ENCODE results near the gene TOMM40L.

The TOMM40L gene

DNA sequence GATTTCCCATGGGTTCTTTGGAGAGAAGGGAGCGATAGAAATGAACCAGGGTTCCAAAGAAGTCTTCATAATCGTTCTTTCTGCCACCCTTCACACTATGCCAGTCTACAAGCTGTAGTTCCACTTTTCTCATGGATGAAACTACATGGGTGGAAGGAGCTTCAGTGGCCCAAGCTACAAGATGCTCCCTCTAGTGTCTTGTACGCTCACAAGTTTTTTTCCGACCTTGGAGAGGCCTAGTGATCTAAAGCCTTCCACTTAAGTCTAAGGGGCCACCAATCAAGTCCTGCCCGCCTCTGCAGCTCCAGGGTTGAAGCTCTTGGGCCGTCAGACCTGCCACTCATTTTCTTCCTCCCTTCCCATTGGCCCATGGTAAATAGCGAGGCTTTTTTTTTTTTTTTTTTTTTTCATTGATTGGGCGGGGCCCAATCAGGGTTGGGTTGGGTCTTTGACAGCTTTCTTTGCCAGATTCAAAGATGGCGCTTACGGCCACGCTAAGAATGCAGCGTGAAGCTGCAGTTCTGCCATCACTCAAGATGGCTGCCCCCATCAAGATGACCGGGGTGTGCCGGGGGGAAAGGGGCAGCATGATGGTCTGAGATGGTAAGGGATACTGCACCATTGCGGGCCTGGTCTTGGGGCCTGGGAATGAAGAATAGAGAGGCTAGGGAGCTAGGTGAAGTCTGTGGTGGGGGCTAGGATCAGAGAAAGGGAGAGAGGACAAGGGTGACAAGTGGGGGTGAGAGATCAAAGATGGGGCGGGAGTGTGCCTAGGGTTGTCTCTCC lies at the start of gene TOMM40L:
Gene TOMM40L (plus strand): TSS at position 527 of the 786 bp plus-strand sequence. CDS start 430 bp downstream, outside the sequence.
- peak; percentile 97 to 98 for DNase-seq

DNA sequence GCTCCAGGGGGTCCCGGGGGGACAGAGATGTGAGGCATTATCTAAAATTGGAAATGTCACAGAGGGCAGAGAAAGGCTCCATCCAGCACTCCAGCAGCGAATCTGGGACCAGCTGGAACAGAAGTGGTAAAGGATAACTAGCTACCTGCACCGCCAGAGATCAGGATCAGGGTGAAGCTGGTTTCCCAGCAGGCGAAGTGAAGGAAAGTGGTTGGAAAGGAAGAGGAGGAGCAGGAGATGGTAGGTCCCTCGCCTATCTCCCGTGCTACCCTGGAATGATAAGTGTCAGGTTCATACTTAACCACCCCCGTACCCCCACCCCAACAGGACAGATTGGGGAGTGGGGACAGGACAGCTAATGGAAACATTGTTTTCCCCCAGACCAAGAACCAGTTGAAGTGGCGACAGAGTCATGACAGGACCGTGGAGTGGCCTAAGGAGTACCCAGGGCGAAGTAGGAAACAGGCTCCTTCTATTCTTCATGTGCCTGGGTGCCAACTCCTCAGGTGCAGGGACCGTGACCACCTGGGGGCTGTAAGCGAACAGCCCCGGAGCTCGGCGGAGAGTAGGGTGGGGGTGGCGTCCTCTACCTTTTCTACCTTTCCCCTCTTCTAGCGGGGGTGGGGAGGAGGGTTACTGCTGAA lies 49.3 kb upstream of the TOMM40L start:
- no peak for DNase-seq

DNA sequence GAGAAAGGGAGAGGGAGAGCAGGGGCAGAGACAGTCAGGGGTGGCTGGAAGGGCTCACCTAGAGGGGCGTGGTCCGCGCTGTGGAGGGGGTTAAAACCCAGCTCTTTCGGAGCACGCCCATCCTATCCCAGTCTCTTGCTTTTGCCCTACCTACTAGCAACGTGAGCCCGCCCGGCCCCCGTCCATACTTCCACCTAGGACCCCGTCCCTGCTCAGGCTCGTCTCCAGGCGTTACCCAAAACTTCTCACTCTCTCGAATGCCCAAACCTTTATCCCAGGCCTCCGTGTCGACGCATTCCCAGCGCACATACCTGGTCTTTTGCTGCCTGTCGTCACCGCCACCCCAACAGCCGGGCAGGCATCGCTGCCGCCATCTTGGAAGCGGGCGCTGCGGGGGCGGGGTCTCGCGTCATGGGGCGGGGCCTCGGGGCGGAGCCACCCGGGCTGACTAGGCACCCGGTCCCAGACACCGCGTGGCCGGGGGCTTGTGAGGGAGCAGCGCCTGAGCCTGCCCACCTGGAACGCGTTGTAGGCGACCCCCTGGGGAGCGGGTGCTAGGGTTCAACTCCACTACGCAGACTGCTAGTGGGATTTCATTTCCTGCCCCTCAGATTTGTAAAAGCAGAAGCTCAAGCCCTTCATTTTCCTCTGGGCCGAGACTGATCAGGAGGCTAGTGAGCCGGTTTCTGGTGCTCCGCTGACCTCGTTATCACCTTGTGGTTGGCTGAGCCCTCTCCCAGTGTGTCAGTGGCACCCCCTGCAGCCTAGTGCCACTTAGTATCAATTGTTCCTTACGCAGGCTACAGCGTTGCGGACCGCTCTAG lies 48.5 kb upstream of the TOMM40L start, which contains the start of gene B4GALT3:
Gene B4GALT3 (minus strand): TSS at position 396 of the 824 bp plus-strand sequence. CDS start 1,447 bp downstream, outside the sequence.
- DNase-seq: peak; percentile 90 to 93

DNA sequence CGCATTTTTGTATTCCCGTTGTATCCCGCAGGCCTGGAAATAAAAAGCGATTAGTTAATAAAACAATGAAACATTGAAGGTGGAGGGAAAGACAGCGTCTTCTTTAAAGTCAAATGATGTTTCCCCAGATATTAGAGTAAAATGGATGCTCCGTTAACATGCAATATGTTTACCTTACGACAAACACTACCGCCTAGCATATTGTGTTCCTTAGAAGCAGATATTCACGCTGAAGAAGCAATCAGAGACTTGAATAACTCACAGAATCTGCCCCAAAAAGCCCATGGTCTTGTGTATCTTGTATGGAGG lies 48.0 kb upstream of the TOMM40L start:
- DNase-seq: no peak

DNA sequence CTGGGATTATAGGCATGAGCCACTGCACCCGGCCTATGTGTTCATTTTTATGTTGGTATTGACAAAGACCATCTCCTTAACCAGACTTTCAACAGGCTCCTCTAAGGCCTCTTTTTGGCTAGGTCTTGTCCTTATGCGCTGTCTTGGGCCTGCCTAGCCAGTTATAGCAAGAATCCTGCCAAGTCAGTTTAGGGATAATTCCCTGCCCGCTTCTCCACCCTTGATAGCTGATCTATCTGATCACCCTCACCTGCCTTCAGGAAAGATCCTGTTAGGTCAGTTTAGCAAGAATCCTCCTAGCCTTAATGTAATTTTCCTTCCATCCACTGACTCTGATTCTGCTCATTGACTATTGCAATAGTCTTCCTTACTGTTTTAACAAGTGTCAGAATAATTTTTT lies 46.2 kb upstream of the TOMM40L start:
- no peak for DNase-seq

DNA sequence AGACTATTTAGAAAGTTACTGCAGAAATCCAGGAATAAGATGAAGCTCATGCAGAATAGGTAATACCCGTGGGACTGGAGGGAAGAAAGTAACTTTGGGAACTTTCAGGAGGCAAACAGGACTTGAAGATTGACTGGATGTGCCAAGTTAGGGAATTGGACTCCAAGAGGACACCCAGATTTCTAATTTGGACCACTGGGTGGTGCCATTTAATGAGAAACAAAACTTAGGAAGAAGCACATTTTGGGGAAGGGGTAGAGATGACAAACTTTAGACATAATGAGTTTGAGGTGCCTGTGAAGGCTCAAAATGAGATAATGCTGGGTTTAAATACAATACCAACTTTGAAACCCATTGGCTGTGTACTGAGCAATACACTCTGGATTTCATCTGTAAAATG lies 45.2 kb upstream of the TOMM40L start:
- DNase-seq: peak in 1 of 2 donors; percentile 37

DNA sequence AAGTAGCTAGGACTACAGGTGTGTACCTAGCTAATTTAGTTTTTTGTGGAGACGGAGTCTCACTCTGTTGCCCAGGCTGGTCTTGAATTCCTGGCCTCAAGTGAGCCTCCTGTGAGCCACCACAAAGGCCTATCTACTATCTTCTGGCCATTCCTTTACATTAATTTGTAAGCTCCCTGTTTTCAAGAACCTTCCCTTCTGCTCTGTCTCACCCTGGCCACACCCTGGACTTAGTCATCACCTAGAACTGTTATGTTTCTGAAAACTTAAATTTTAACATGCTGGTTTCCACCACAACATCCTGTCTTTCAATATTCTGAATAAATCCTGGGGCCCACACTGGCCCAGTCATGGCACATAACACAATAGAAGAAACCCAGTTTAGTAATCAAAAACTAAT lies 43.6 kb upstream of the TOMM40L start:
- DNase-seq: peak; percentile 74 to 85

DNA sequence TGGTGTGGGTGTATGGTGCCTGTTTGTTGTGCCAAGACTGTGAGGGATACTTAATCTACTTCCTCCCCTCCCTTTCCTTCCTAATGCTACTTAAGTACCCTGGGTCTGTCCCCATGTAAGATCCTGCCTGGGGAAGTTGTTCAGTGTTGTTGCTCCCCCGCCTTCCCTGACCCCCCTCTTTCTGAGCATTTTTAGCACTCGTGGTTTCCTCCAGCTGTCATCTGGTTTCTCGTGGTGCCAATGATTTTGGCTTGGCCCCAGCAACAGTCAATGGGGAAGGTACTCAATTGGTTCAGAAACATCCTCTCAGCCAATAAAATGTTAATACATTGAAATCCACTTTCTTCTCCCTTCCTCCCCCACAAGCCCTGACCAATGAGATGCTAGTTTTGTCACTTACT lies 40.6 kb upstream of the TOMM40L start:
- peak; percentile 89 to 93 for DNase-seq

DNA sequence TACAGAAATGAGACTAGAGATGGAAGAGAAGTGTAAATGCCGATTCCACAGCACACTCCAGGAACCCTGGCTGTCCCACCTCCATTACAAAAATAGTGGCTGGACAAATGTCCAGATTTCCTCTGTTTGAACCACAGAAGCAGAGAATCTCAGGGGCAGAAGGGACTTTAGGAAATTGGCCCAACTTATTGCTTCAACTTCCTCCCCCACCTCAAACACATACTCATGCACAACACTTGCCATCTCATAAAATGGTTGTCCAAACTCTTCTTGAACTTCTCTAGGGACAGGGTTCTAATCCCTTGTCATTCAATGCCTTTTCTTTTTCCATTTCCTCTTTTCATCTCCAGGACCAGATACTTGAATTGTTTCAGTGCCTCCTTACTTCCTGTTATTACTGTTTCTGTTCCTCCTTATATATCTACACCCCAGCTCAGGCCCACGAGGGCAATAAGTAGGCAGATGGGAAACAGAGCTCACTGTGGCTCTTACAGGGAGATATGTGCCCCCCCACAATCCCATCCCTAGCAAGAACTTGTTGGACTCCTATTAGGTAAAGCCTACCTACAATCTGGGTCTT lies 40.0 kb upstream of the TOMM40L start:
- peak; percentile 39 to 40 for DNase-seq

DNA sequence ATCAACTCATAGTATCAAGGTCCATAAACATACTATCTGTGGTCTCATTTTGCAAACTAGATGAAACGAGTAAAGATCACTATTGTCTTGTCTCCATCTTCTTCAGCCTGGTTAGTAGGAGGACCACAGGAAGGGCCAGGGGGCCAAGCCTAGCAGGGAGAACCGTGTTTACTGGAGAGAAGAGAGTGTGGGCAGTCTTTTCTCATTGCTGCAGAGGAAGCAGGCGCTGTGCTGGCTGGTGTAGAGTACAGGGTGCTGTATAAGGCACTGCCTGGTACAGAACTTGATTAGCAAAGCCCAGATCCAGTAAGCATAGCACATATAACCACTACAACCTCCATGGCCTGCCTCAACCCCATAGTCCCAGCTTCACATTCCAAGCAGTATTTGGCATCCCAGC lies 38.5 kb upstream of the TOMM40L start:
- no peak for DNase-seq

DNA sequence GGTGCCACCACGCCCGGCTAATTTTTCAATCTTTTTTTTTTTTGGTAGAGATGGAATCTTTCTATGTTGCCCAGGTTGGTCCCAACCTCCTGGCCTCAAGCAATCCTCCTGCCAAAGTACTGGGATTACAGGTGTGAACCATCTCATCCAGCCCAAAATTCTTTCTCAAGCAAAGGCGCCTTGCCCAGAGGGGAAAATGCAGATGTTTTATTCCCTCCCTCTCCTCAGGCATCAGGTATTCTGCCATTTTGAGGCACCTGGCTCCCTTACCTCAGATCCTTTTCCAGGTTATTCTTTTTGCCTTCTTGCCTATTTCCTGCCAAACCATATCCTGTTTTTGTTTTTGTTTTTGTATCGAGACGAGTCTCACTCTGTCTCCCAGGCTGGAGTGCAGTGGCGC lies 37.5 kb upstream of the TOMM40L start:
- no peak for DNase-seq

DNA sequence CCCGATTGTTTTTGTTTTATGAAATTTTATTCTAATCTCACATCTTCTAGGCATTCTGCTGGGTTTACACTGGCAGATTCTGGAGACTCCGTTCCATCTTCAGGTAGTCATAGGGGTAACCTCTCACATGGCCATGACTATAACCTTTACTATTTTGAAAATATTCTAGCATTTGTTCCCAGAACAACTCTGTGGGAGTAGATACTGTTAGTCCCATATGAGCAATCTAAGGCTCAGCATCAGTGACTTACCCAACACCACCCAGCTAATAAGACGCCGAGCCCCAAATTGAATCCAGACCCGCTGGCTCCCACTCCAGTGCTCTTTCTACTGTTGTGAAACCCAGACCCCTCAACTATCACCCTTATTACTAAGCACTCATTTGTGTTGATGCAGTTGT lies 36.8 kb upstream of the TOMM40L start:
- DNase-seq: no peak

DNA sequence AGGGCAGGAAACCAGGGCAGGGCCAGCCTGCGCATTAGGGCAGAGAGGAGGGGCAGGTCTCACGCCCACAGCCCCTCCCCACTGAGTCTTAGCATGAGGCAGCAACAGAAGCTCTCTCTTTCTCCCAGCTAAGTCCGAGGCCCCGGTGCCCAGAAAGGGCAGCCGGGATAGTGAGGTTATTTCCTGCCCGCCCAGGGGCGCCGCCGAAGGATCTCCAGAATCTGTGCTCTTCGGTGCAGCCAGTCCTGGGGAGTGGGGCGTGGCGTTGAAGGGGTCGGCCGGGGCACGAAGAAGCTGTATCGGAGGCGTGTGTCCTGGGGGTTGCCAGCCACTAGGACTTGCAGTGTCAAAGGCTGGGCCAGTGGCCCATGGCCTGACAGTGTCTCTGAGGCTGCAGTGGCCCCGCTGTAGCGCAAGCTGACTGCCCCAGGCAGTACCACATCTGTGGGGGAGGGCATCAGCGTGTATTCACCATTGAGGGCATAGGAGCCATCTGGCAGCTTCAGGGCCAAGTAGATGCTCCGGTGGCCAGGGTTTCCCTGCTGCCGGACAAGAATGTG lies 34.8 kb upstream of the TOMM40L start:
- no peak for DNase-seq

DNA sequence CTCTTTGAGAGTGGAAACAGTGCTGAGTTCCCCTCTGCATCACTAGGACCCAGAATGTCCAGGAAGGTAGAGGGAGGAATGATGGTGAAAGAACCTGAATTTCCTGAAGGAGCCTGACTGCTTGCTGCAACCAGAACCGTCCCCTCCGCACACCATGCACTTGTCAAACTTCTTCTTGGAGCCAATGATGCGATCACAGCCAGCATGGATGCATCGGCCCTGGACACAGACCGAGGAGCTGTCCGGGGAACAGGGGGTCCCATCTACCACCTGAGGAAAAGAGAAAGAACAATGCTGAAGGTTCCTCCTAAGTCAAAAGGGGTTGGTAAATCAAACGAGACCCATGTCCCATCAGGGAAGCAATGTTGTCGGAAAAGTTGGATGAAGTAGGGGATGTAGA lies 33.9 kb upstream of the TOMM40L start:
- DNase-seq: no peak

DNA sequence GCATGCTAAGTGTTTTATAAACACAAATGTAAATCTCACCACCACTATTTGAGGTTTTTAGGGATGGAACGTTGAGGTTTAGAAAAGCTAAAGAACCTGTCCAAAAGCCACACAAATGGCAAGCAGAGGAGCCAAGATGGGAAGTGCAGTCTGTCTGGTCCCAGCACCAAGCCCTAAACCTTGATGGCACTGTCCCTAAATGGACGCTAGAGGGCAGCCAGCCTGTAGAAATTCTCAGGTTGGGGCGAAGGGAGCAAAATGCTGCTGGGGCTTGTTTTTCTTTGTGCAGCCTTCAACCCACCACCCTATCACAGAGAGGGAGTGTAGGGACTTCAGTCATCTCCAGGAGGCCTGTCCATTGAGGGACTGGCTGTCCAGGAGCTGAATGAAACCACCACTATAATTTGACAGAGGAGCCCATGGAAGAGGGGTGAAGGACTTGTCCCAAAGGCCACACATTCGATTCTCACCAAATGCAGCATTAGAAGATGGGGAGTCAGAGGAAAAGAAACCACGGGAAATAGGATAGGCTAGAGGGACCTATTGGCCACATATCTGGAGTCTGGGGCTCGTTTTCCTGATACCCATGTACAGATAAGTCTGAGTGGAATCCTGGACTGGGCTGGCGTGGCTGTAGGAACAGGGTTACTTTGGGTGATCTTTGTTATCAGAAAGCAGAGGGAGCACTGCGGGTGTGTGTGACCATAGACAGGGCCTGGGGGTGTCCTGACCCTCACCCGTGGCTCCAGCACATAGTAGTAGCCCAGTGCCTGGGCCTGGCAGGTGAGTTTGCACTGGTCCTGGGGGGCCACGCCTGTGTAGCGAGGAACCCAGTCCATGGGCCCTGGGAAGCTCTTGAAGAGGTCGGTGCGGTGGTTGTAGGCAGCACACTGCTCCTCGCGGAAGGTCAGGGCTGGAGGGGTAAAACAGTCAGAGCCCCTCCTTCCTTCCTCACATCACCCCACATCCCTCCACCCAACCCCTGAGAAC lies 33.1 kb upstream of the TOMM40L start:
- DNase-seq: peak; percentile 80 to 84

DNA sequence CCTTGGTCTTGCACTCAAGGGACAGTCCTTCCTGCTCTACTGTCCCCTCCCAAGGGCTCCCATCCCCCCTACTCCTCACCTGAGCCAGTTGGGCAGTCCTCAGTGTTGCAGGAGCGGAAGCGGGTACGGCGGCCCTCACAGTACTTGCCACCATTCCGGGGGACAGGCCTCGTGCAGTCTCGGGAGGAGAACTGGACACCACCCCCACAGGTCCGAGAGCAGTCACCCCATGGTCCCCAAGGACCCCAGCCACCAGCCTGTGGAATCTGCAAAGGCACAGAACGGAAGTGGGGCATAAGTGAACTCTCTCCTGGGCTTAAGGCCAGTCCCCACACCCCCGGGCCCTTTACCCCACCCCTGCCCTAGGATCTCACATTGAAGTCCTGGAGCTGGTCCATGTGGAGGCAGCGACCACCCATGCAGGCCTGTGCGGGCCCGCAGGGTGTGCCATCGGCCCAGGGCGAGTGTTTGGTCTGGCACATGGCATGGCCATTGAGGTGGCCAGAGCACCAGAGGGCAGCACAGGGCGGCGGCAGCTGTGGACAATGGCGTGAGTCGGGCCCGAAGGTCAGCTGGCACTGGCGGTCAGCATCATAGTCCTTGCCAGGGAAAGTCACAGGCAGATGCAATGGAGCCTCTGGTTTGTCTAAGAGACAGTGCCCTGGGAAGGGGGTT lies 32.2 kb upstream of the TOMM40L start:
- DNase-seq: no peak

DNA sequence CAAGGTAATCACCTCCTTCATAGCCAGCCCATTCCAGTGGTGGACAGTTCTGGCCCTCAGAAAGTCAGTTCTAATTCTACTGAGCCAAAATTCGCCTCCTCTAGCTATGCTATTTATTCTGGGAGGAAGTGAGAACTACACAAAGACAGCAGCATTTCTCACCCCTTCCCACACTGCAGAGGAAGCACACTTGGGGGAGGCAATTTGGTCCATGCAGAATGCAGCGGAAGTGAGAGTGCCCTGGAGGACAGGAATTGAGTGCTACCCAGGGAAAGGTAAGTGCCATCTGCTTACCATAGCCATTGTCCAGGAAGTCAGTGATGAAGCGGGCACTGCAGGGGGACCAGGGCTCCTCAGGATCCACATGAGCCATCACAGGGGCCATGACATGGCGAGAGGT lies 30.7 kb upstream of the TOMM40L start:
- no peak for DNase-seq

DNA sequence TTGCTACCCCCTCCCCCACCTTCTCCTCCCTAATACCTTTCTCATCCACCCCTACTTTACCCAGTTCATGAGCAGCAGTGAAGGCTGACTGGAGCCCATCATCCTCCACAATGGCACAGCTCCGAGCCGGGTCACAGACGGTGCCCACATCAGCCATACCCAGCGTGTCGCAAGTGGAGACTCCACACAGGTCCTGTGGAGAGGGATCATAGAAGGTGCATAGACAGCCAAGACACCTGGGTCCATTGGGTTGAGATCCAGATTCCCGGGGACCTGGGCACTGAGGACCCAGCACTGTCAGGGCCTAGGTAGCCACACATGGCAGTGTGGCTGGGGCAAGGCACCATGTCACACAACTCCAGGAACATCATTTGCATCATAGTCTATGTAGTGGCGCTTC lies 29.7 kb upstream of the TOMM40L start:
- no peak for DNase-seq

DNA sequence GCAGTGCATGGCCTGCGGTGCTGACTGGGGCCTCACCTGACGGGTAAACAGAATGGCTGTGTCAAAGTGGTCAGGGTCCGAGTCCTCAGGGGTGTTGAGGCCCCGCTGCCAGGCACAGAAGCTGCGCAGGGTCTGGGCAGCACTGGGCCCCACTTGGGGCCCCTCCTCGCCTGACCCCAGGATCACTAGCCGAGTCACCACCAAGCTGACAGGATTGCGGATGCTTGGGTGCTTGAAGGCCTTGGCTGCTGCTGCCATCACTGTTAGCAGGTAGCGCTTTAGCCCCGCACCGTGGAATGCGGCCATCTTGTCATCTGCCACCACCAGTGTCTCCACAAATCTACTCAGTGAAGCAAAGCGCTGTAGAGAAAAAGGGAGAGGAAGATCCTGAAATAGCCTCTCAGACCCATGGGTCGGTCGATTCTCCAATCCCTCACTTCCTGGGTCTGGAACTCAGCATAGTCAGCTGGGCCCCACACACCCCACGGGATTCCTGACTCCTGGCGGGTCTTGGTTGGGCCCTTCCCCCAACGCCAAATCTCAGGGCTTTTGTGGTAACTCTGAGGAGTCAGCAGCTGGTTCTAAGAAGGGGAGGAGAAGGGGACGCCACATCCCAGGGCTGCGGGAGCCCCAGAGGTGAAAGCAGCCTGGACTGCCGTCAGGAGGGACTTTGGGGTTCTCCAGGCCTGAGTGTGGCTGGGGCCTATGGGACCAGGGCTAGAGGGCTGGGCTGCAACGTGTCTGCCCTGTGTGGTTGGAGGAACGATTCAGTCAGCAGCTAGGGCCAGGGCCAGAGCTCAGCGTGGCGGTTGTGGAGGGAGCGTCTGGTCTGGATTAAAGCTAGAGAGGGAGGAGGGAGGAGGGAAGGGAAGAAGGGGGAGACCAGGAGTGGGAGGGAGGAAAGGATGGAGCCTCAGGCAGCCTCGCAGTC lies 29.1 kb upstream of the TOMM40L start:
- DNase-seq: no peak
